HEK293 (cell line): ENCODE data around the gene FLVCR1.
"Not testable (repeated sequence)": the region's sequence is repeated elsewhere in the genome, so short reads cannot be mapped to it uniquely, and the experiment has no call there.

Experiments
- CTCF ChIA-PET: fragments of 350-600 bp; formaldehyde crosslinking; extraction: SDS; loops from one replicate; lab custom pipeline; 2021; ENCODE audit warnings: antibody characterized with exemption; lab: Yijun Ruan, JAX
- POLR2A ChIA-PET: fragments of 300-600 bp; formaldehyde crosslinking; extraction: SDS; loops from one replicate; lab custom pipeline; 2020; ENCODE audit warnings: antibody characterized with exemption, inconsistent platforms; lab: Yijun Ruan, JAX
- H3K27ac ChIP-seq: fragments of 200-500 bp; sonication (Bioruptor generic); 2 replicates; pipeline ENCODE4 v1.5.1; 2014; ENCODE audit warnings: low read depth, low read length, control low read depth, inconsistent platforms; ENCODE audit errors: extremely low read depth
- H3K36me3 ChIP-seq, 2 experiments: fragments of 200-500 bp in 1 of 2; sonication (Bioruptor generic) in 1 of 2; 1 replicate in 1 of 2; 2 replicates in 1 of 2; pipeline ENCODE4 v1.5.1; 2014 to 2017; ENCODE audit warnings: inconsistent platforms in 2 of 2, low read length in 2 of 2; ENCODE audit not compliant: control insufficient read depth in 2 of 2, insufficient read depth in 1 of 2
- H3K4me1 ChIP-seq: fragments of 200-500 bp; sonication (Bioruptor generic); 2 replicates; pipeline ENCODE4 v1.5.1; 2014; ENCODE audit warnings: mild to moderate bottlenecking, low read length, inconsistent platforms; ENCODE audit not compliant: control insufficient read depth, insufficient read depth
- H3K4me3 ChIP-seq: 2 replicates; pipeline ENCODE4 v1.5.1; 2011; ENCODE audit warnings: low read depth, mild to moderate bottlenecking, control low read depth, low read length, moderate library complexity
- H3K9me3 ChIP-seq: fragments of 200-500 bp; sonication (Bioruptor generic); 2 replicates; pipeline ENCODE4 v1.5.1; 2014; ENCODE audit warnings: low read depth, low read length, inconsistent platforms; ENCODE audit not compliant: control insufficient read depth, insufficient read depth
- ATF2 ChIP-seq: fragments of 450-650 bp; formaldehyde crosslinking; IDR thresholded peaks from 2 replicates; pipeline ENCODE4 v1.5.1; 2016; ENCODE audit warnings: missing biosample characterization, missing genetic modification characterization, low read depth
- GLIS1 ChIP-seq: fragments of 450-650 bp; formaldehyde crosslinking; IDR thresholded peaks from 2 replicates; pipeline ENCODE4 v1.5.1; 2016; ENCODE audit warnings: missing biosample characterization, missing genetic modification characterization
- HOXC10 ChIP-seq: sonication (generic); formaldehyde crosslinking; IDR thresholded peaks from 2 replicates; pipeline ENCODE4 v1.8.1; 2023; ENCODE audit warnings: mild to moderate bottlenecking, missing genetic modification reagents
- KLF8 ChIP-seq: fragments of 450-650 bp; formaldehyde crosslinking; IDR thresholded peaks from 2 replicates; pipeline ENCODE4 v1.5.1; 2016; ENCODE audit warnings: missing biosample characterization, missing genetic modification characterization
- PRDM1 ChIP-seq: fragments of 450-650 bp; formaldehyde crosslinking; IDR thresholded peaks from 2 replicates; pipeline ENCODE4; 2016; ENCODE audit warnings: missing biosample characterization, missing genetic modification characterization
- ZEB2 ChIP-seq: fragments of 450-650 bp; formaldehyde crosslinking; IDR thresholded peaks from 2 replicates; pipeline ENCODE4 v1.5.1; 2016; ENCODE audit warnings: missing biosample characterization, missing genetic modification characterization
- ZFP3 ChIP-seq: fragments of 450-650 bp; formaldehyde crosslinking; IDR thresholded peaks from 2 replicates; pipeline ENCODE4 v1.5.1; 2016; ENCODE audit warnings: low read depth, missing biosample characterization, missing genetic modification characterization
- ZFP37 ChIP-seq: fragments of 450-650 bp; formaldehyde crosslinking; IDR thresholded peaks from 2 replicates; pipeline ENCODE4 v1.5.1; 2016; ENCODE audit warnings: missing biosample characterization, missing genetic modification characterization
- ZNF121 ChIP-seq: fragments of 450-650 bp; formaldehyde crosslinking; IDR thresholded peaks from 2 replicates; pipeline ENCODE4 v1.5.1; 2016; ENCODE audit warnings: missing biosample characterization, missing genetic modification characterization
- ZNF132 ChIP-seq: fragments of 450-650 bp; formaldehyde crosslinking; IDR thresholded peaks from 2 replicates; pipeline ENCODE4 v1.5.1; 2017; ENCODE audit warnings: missing biosample characterization, missing genetic modification characterization, borderline replicate concordance
- ZNF133 ChIP-seq: fragments of 450-650 bp; formaldehyde crosslinking; IDR thresholded peaks from 2 replicates; pipeline ENCODE4 v1.5.1; 2016; ENCODE audit warnings: missing biosample characterization, missing genetic modification characterization
- ZNF214 ChIP-seq: fragments of 450-650 bp; formaldehyde crosslinking; IDR thresholded peaks from 2 replicates; pipeline ENCODE4 v1.5.1; 2017; ENCODE audit warnings: missing biosample characterization, mild to moderate bottlenecking, missing genetic modification characterization, borderline replicate concordance
- ZNF292 ChIP-seq: fragments of 450-650 bp; formaldehyde crosslinking; IDR thresholded peaks from 2 replicates; pipeline ENCODE4 v1.5.1; 2016; ENCODE audit warnings: low read depth, missing biosample characterization, missing genetic modification characterization, borderline replicate concordance
- ZNF311 ChIP-seq: fragments of 450-650 bp; formaldehyde crosslinking; IDR thresholded peaks from 2 replicates; pipeline ENCODE4 v1.5.1; 2017; ENCODE audit warnings: missing biosample characterization, missing genetic modification characterization, borderline replicate concordance
- ZNF416 ChIP-seq: fragments of 450-650 bp; formaldehyde crosslinking; IDR thresholded peaks from 2 replicates; pipeline ENCODE4 v1.5.1; 2016; ENCODE audit warnings: missing biosample characterization, missing genetic modification characterization
- ZNF433 ChIP-seq: fragments of 450-650 bp; formaldehyde crosslinking; IDR thresholded peaks from 2 replicates; pipeline ENCODE4 v1.5.1; 2016; ENCODE audit warnings: missing biosample characterization, missing genetic modification characterization, low read depth
- ZNF510 ChIP-seq: fragments of 450-650 bp; formaldehyde crosslinking; IDR thresholded peaks from 2 replicates; pipeline ENCODE4 v1.5.1; 2018; ENCODE audit warnings: mild to moderate bottlenecking, missing genetic modification characterization, missing biosample characterization; ENCODE audit not compliant: insufficient replicate concordance
- ZNF555 ChIP-seq: fragments of 450-650 bp; formaldehyde crosslinking; conservative IDR thresholded peaks from 2 replicates; pipeline ENCODE4 v1.5.1; 2017; ENCODE audit warnings: missing biosample characterization, mild to moderate bottlenecking, missing genetic modification characterization, inconsistent platforms
- ZNF626 ChIP-seq: fragments of 450-650 bp; sonication (Bioruptor Pico); formaldehyde crosslinking; IDR thresholded peaks from 2 replicates; pipeline ENCODE4 v1.5.1; 2018; ENCODE audit warnings: missing biosample characterization, missing genetic modification characterization, inconsistent platforms
- ZNF664 ChIP-seq: fragments of 450-650 bp; formaldehyde crosslinking; IDR thresholded peaks from 2 replicates; pipeline ENCODE4 v1.5.1; 2016; ENCODE audit warnings: missing biosample characterization, missing genetic modification characterization
- TF ChIP-seq, protein P1 (sequence below): fragments of 450-650 bp; formaldehyde crosslinking; IDR thresholded peaks from 2 replicates; pipeline ENCODE4 v1.5.1; 2016; ENCODE audit warnings: missing biosample characterization, missing genetic modification characterization
- TF ChIP-seq, protein P2 (sequence below): fragments of 450-650 bp; formaldehyde crosslinking; IDR thresholded peaks from 2 replicates; pipeline ENCODE4 v1.5.1; 2017; ENCODE audit warnings: missing biosample characterization, missing genetic modification characterization

Gene FLVCR1

GRCh38 chr1:212862111-212862690, 4.1 kb downstream of the FLVCR1 start (continued):
- TF ChIP-seq ZNF133 (tag by site-specific recombination), result peak; percentile 53; the same call in 1 of the 2 replicates
- TF ChIP-seq, protein P1, sequence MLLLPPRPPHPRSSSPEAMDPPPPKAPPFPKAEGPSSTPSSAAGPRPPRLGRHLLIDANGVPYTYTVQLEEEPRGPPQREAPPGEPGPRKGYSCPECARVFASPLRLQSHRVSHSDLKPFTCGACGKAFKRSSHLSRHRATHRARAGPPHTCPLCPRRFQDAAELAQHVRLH (tag by site-specific recombination), result no peak

GRCh38 chr1:212863345-212863744, 5.3 kb downstream of the FLVCR1 start:
- POLR2A ChIA-PET, result interaction anchor here (0.7 kb wide), 1 partner anchor 32 kb away, joined by 4 read pairs; no protein-coding TSS in a partner anchor
- CTCF ChIA-PET, result interaction anchor here (0.5 to 1.9 kb wide), 3 partner anchors 48 to 114 kb away, joined by 3 to 6 read pairs (median 4); no protein-coding TSS in a partner anchor
- H3K9me3 ChIP-seq, H3K27ac ChIP-seq, H3K4me3 ChIP-seq, H3K4me1 ChIP-seq: not testable (repeated sequence)
- peaks cover 36 to 51% of the 10 kb centered on the region in 2 experiments for H3K36me3 ChIP-seq
- TF ChIP-seq, protein P2, sequence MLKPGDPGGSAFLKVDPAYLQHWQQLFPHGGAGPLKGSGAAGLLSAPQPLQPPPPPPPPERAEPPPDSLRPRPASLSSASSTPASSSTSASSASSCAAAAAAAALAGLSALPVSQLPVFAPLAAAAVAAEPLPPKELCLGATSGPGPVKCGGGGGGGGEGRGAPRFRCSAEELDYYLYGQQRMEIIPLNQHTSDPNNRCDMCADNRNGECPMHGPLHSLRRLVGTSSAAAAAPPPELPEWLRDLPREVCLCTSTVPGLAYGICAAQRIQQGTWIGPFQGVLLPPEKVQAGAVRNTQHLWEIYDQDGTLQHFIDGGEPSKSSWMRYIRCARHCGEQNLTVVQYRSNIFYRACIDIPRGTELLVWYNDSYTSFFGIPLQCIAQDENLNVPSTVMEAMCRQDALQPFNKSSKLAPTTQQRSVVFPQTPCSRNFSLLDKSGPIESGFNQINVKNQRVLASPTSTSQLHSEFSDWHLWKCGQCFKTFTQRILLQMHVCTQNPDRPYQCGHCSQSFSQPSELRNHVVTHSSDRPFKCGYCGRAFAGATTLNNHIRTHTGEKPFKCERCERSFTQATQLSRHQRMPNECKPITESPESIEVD (tag by site-specific recombination), result peak; percentile 87

DNA sequence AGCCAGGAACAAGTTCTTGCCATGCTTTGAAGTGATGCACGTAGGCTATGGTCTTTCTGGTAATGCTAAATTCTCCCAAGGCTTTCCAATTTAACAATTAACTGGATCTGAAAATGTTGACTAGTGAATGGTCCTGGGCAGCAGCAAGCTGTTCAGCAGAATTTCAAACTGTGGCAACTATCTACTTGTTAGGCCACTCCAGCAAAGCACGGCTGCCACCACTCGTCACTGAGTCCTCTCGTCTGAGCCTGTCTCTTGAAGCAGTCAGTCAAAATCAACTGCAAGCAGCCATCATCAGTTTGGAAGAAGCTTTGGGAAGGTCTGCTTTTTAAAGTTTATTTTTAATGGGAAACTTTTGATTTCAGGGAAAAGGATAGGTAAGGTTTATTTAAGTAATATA, 6.1 kb downstream of the FLVCR1 start:
- TF ChIP-seq ZNF121 (no peak), ZNF132 (tag by site-specific recombination) (no peak)
- Histone ChIP-seq H3K4me1 (peaks cover 2% of the 10 kb centered on the region; the same call in 1 of the 2 replicates), H3K4me3 (no peak overlapping the region), H3K36me3 (peaks cover 40 to 56% of the 10 kb centered on the region in 2 experiments), H3K9me3 (no peaks in the 10 kb centered on the region), H3K27ac (no peak overlapping the region)
- ChIA-PET POLR2A (interaction anchor here (1.0 kb wide), 1 partner anchor 79 kb away, joined by 3 read pairs; no protein-coding TSS in a partner anchor), CTCF (interaction anchor here (0.5 to 1.9 kb wide), 2 partner anchors 114 to 793 kb away, joined by 4 to 6 read pairs; no protein-coding TSS in a partner anchor)

GRCh38 chr1:212867192-212867591, 9.1 kb downstream of the FLVCR1 start:
- Histone ChIP-seq H3K36me3 (peaks cover 47 to 63% of the 10 kb centered on the region in 2 experiments), H3K4me1 (peaks cover 2% of the 10 kb centered on the region; the same call in 1 of the 2 replicates), H3K9me3 (no peaks in the 10 kb centered on the region), H3K27ac (no peak overlapping the region), H3K4me3 (no peak overlapping the region)
- ChIA-PET POLR2A (interaction anchor here (0.5 kb wide), 1 partner anchor 149 kb away, joined by 11 read pairs; no protein-coding TSS in a partner anchor), CTCF (no interaction called here)
- TF ChIP-seq ZNF664 (tag by site-specific recombination) (peak; percentile 70), ZNF311 (no peak), ZNF510 (tag by site-specific recombination) (no peak), GLIS1 (tag by site-specific recombination) (no peak), ZEB2 (tag by site-specific recombination) (no peak), ZNF626 (tag by site-specific recombination) (no peak)

DNA sequence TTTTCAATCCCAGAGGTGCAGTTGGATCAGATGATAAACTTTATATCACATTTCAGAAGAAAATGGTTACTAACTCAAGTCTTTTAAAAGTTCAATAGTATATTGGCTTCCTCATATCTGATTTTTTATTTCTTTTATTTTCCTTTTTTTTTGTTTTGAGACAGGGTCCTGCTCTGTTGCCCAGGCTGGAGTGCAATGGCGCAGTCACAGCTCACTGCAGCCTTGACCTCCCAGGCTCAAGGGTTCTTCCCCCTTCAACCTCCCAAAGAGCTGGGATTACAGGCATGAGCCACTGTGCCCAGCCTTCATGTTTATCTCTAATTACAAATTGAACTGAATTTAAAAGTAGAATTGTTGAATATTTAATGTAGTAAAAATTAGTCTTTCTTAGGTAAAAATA, 13.9 kb downstream of the FLVCR1 start:
- Histone ChIP-seq H3K4me3 (no peak overlapping the region), H3K36me3 (peaks cover 54 to 74% of the 10 kb centered on the region in 2 experiments), H3K9me3 (no peaks in the 10 kb centered on the region), H3K27ac (no peak overlapping the region), H3K4me1 (no peaks in the 10 kb centered on the region)
- POLR2A ChIA-PET, result no interaction called here
- CTCF ChIA-PET, result no interaction called here
- no peak for TF ChIP-seq ZNF214
- no peak for TF ChIP-seq PRDM1 (tag by site-specific recombination)
- TF ChIP-seq ZNF133 (tag by site-specific recombination), result no peak
- TF ChIP-seq ZNF433 (tag by site-specific recombination), result no peak
- TF ChIP-seq ZFP37, result no peak
- no peak for TF ChIP-seq ZNF416 (tag by site-specific recombination)
- TF ChIP-seq ZNF626 (tag by site-specific recombination), result no peak
- TF ChIP-seq ZNF292 (tag by site-specific recombination), result no peak
- no peak for TF ChIP-seq ZFP3 (tag by site-specific recombination)
- TF ChIP-seq ATF2, result no peak
- TF ChIP-seq HOXC10 (CRISPR knock-in tag), result no peak
- TF ChIP-seq KLF8 (tag by site-specific recombination), result no peak
- TF ChIP-seq ZNF555 (tag by site-specific recombination), result no peak
